MM.1S (cell line): ENCODE data around the gene TIGD2.

ENCODE experiments used
- DNase-seq: peaks from one replicate; pipeline ENCODE4 v3.0.0-alpha.2; 2015
- H2AFZ ChIP-seq: fragments of 300-600 bp; sonication (generic); 2 replicates; pipeline ENCODE4 v1.6.0; 2016; ENCODE audit warnings: antibody characterized with exemption, low read length
- H3F3A ChIP-seq: fragments of 300-600 bp; sonication (generic); 2 replicates; pipeline ENCODE4 v1.6.1; 2016; ENCODE audit warnings: mild to moderate bottlenecking, antibody characterized with exemption, low read length, moderate library complexity, mixed read lengths; ENCODE audit not compliant: insufficient read depth
- H3K27ac ChIP-seq: fragments of 300-600 bp; sonication (generic); 2 replicates; pipeline ENCODE4 v1.5.1; 2016; ENCODE audit warnings: mild to moderate bottlenecking, low read length
- H3K27me3 ChIP-seq: fragments of 300-600 bp; sonication (generic); replicated peaks from 2 replicates; pipeline ENCODE4 v1.6.0; 2016; ENCODE audit warnings: low read length; ENCODE audit not compliant: insufficient read depth
- H3K36me3 ChIP-seq: fragments of 300-600 bp; sonication (generic); replicated peaks from 2 replicates; pipeline ENCODE4 v1.6.1; 2016; ENCODE audit warnings: mild to moderate bottlenecking, low read length, mixed read lengths; ENCODE audit not compliant: insufficient read depth
- H3K4me1 ChIP-seq: fragments of 300-600 bp; sonication (generic); 2 replicates; pipeline ENCODE4 v1.6.1; 2016; ENCODE audit warnings: low read length, mixed read lengths
- H3K4me2 ChIP-seq: fragments of 300-600 bp; sonication (generic); 2 replicates; pipeline ENCODE4 v1.6.0; 2016; ENCODE audit warnings: low read depth, low read length
- H3K4me3 ChIP-seq: fragments of 300-600 bp; sonication (generic); 2 replicates; pipeline ENCODE4 v1.5.1; 2016; ENCODE audit warnings: low read length, mixed read lengths
- H3K79me2 ChIP-seq: fragments of 300-600 bp; sonication (generic); 2 replicates; pipeline ENCODE4 v1.6.1; 2016; ENCODE audit warnings: mixed run types, low read length, mixed read lengths
- H3K9ac ChIP-seq: fragments of 300-600 bp; sonication (generic); 2 replicates; pipeline ENCODE4 v1.6.1; 2016; ENCODE audit warnings: low read length, mixed read lengths
- H3K9me2 ChIP-seq: fragments of 300-600 bp; sonication (generic); replicated peaks from 2 replicates; pipeline ENCODE4 v1.6.1; 2016; ENCODE audit warnings: mild to moderate bottlenecking, low read length, mixed read lengths; ENCODE audit not compliant: insufficient read depth
- H3K9me3 ChIP-seq: fragments of 300-600 bp; sonication (generic); replicated peaks from 2 replicates; pipeline ENCODE4 v1.6.1; 2016; ENCODE audit warnings: mild to moderate bottlenecking, low read length, mixed read lengths; ENCODE audit not compliant: insufficient read depth
- H4K20me1 ChIP-seq: fragments of 300-600 bp; sonication (generic); 2 replicates; pipeline ENCODE4 v1.6.1; 2016; ENCODE audit warnings: mild to moderate bottlenecking, low read length, moderate library complexity, mixed read lengths; ENCODE audit not compliant: insufficient read depth
- CTCF ChIP-seq: fragments of 300-600 bp; sonication (generic); IDR thresholded peaks from 2 replicates; pipeline ENCODE4 v1.5.1; 2016; ENCODE audit warnings: antibody characterized with exemption, low read length, mixed read lengths
- EZH2 ChIP-seq: fragments of 300-600 bp; sonication (generic); optimal IDR thresholded peaks from 2 replicates; pipeline ENCODE3; 2017; ENCODE audit warnings: low read depth, mild to moderate bottlenecking, antibody characterized with exemption, low read length, mixed read lengths
- EZH2phosphoT487 ChIP-seq: fragments of 300-600 bp; sonication (generic); IDR thresholded peaks from 2 replicates; pipeline ENCODE4 v1.6.1; 2018; ENCODE audit warnings: antibody characterized with exemption, low read length

TIGD2 gene

GRCh38 chr4:89129080-89129640 lies 17.8 kb downstream of the TIGD2 start:
- no peak overlapping the region for H2AFZ ChIP-seq
- H3K9me3 ChIP-seq = no peaks in the 10 kb centered on the region
- H3K27me3 ChIP-seq = no peaks in the 10 kb centered on the region
- H3F3A ChIP-seq = no peaks in the 10 kb centered on the region
- H3K79me2 ChIP-seq = no peaks in the 10 kb centered on the region
- H3K36me3 ChIP-seq = no peaks in the 10 kb centered on the region
- H3K4me1 ChIP-seq = no peaks in the 10 kb centered on the region
- H3K27ac ChIP-seq = no peak overlapping the region
- no peak overlapping the region for H3K4me3 ChIP-seq
- H4K20me1 ChIP-seq = no peaks in the 10 kb centered on the region
- H3K9ac ChIP-seq = no peak overlapping the region
- H3K4me2 ChIP-seq = no peak overlapping the region
- DNase-seq = no peak
- no peak for TF ChIP-seq EZH2phosphoT487
- no peak for TF ChIP-seq EZH2
- no peak for TF ChIP-seq CTCF
- H3K9me2 ChIP-seq = no peaks in the 10 kb centered on the region

GRCh38 chr4:89134775-89135319 lies 23.5 kb downstream of the TIGD2 start:
- no peaks in the 10 kb centered on the region for H3K27me3 ChIP-seq
- no peak overlapping the region for H3K4me3 ChIP-seq
- H3K4me2 ChIP-seq = no peak overlapping the region
- H4K20me1 ChIP-seq = no peaks in the 10 kb centered on the region
- no peaks in the 10 kb centered on the region for H3K79me2 ChIP-seq
- no peaks in the 10 kb centered on the region for H3K9me3 ChIP-seq
- DNase-seq = no peak
- H2AFZ ChIP-seq = no peak overlapping the region
- H3K27ac ChIP-seq = no peak overlapping the region
- no peaks in the 10 kb centered on the region for H3K9me2 ChIP-seq
- H3K36me3 ChIP-seq = no peaks in the 10 kb centered on the region
- H3K9ac ChIP-seq = no peak overlapping the region
- no peaks in the 10 kb centered on the region for H3F3A ChIP-seq
- no peaks in the 10 kb centered on the region for H3K4me1 ChIP-seq
- TF ChIP-seq EZH2phosphoT487 (no peak), CTCF (no peak), EZH2 (no peak)

- H3K9me2 ChIP-seq = no peaks in the 10 kb centered on the region
- H3K36me3 ChIP-seq = no peaks in the 10 kb centered on the region
- H3K4me3 ChIP-seq = no peak overlapping the region
- no peak overlapping the region for H3K9ac ChIP-seq
- no peaks in the 10 kb centered on the region for H3K27me3 ChIP-seq
- no peaks in the 10 kb centered on the region for H3K79me2 ChIP-seq
- no peak for DNase-seq
- no peaks in the 10 kb centered on the region for H3K4me1 ChIP-seq
- no peak overlapping the region for H3K4me2 ChIP-seq
- H3K9me3 ChIP-seq = no peaks in the 10 kb centered on the region
- no peak overlapping the region for H2AFZ ChIP-seq
- H3F3A ChIP-seq = no peaks in the 10 kb centered on the region
- TF ChIP-seq CTCF (no peak), EZH2phosphoT487 (no peak), EZH2 (no peak)
- no peaks in the 10 kb centered on the region for H4K20me1 ChIP-seq
- no peak overlapping the region for H3K27ac ChIP-seq
Measured at GRCh38 chr4:89136525-89136924, 25.2 kb downstream of the TIGD2 start.
